HAP-1 (cell line): ENCODE data around the gene GNAT2.

ENCODE experiments used
- DNase-seq, 2 experiments: peaks; one replicate each; pipeline ENCODE4 v3.0.0-alpha.2; 2016 to 2020; ENCODE audit warnings: low spot score in 2 of 2
- H3K27me3 ChIP-seq: fragments of 250-450 bp; sonication (Bioruptor Pico); 2 replicates; pipeline ENCODE4 v1.5.1; 2020; ENCODE audit warnings: low read depth, mild to moderate bottlenecking, moderate library complexity
- H3K36me3 ChIP-seq: fragments of 250-450 bp; sonication (Bioruptor Pico); replicated peaks from 2 replicates; pipeline ENCODE4 v1.5.1; 2020; ENCODE audit warnings: mild to moderate bottlenecking
- H3K4me1 ChIP-seq: fragments of 250-450 bp; sonication (Bioruptor Pico); 2 replicates; pipeline ENCODE4 v1.5.1; 2020; ENCODE audit warnings: mild to moderate bottlenecking
- H3K4me3 ChIP-seq: fragments of 250-450 bp; sonication (Bioruptor Pico); 2 replicates; pipeline ENCODE4 v1.5.1; 2020; ENCODE audit warnings: mild to moderate bottlenecking, moderate library complexity
- H3K9me3 ChIP-seq: fragments of 250-450 bp; sonication (Bioruptor Pico); 2 replicates; pipeline ENCODE4 v1.5.1; 2020; ENCODE audit warnings: mild to moderate bottlenecking, moderate library complexity
- in situ Hi-C: fragments of 300-500 bp; cut with MboI; formaldehyde crosslinking; loops from 3 replicates; pipeline ENCODE4 v1.14.3; 2020; ENCODE audit warnings: low sequenced_read_pairs, inconsistent platforms, mixed read lengths

The GNAT2 gene

GRCh38 chr1:109621379-109622136 is 2.1 kb upstream of the GNAT2 start:
- no peak for DNase-seq
- in situ Hi-C loops: no loop called here
- peak overlapping the region; percentile 58 for H3K4me3 ChIP-seq
- peaks cover under 1% of the 10 kb centered on the region; the same call in 1 of the 2 replicates for H3K36me3 ChIP-seq
- H3K4me1 ChIP-seq: peaks cover 10% of the 10 kb centered on the region
- no peaks in the 10 kb centered on the region for H3K9me3 ChIP-seq
- no peaks in the 10 kb centered on the region for H3K27me3 ChIP-seq

GRCh38 chr1:109620841-109621286 is 1.4 kb upstream of the GNAT2 start:
- in situ Hi-C loops: no loop called here
- Histone ChIP-seq H3K27me3 (no peaks in the 10 kb centered on the region), H3K4me1 (peaks cover 10% of the 10 kb centered on the region), H3K4me3 (peak overlapping the region; percentile 58), H3K36me3 (no peaks in the 10 kb centered on the region; the same call in 1 of the 2 replicates), H3K9me3 (no peaks in the 10 kb centered on the region)
- DNase-seq: peak; percentile 81 to 97

GRCh38 chr1:109620401-109620791 is 980 bp upstream of the GNAT2 start:
- H3K4me1 ChIP-seq: peaks cover 10% of the 10 kb centered on the region
- in situ Hi-C loops: no loop called here
- peak; percentile 16 to 66 for DNase-seq

GRCh38 chr1:109618661-109619575 is 498 bp downstream of the GNAT2 start:
- Histone ChIP-seq H3K36me3 (no peaks in the 10 kb centered on the region; the same call in 1 of the 2 replicates), H3K27me3 (no peaks in the 10 kb centered on the region), H3K4me1 (peaks cover 10% of the 10 kb centered on the region), H3K4me3 (peak overlapping the region; percentile 58), H3K9me3 (no peaks in the 10 kb centered on the region)
- in situ Hi-C loops: no loop called here
- peak in 1 of 2 experiments; percentile 21 for DNase-seq

More at GRCh38 chr1:109620401-109620791, 980 bp upstream of the GNAT2 start:
- Histone ChIP-seq H3K27me3 (no peaks in the 10 kb centered on the region), H3K9me3 (no peaks in the 10 kb centered on the region), H3K4me3 (peak overlapping the region; percentile 58), H3K36me3 (no peaks in the 10 kb centered on the region; the same call in 1 of the 2 replicates)

GRCh38 chr1:109617291-109617801 is 2.1 kb downstream of the GNAT2 start:
- H3K27me3 ChIP-seq: no peaks in the 10 kb centered on the region
- H3K9me3 ChIP-seq: no peaks in the 10 kb centered on the region
- H3K36me3 ChIP-seq: no peaks in the 10 kb centered on the region
- peaks cover 10% of the 10 kb centered on the region for H3K4me1 ChIP-seq
- in situ Hi-C loops: no loop called here
- H3K4me3 ChIP-seq: no peak overlapping the region
- no peak for DNase-seq

GRCh38 chr1:109616391-109616790 is 3.0 kb downstream of the GNAT2 start:
- Histone ChIP-seq H3K4me3 (no peak overlapping the region), H3K9me3 (no peaks in the 10 kb centered on the region), H3K27me3 (no peaks in the 10 kb centered on the region), H3K4me1 (peaks cover 10% of the 10 kb centered on the region), H3K36me3 (no peaks in the 10 kb centered on the region)
- no peak for DNase-seq
- in situ Hi-C loops: no loop called here

- DNase-seq: no peak
- in situ Hi-C loops: no loop called here
- H3K27me3 ChIP-seq: no peaks in the 10 kb centered on the region
- H3K36me3 ChIP-seq: no peaks in the 10 kb centered on the region
- peaks cover 10% of the 10 kb centered on the region for H3K4me1 ChIP-seq
- no peaks in the 10 kb centered on the region for H3K9me3 ChIP-seq
- no peak overlapping the region for H3K4me3 ChIP-seq
Measured at GRCh38 chr1:109615879-109616278, 3.5 kb downstream of the GNAT2 start.

- Histone ChIP-seq H3K9me3 (no peaks in the 10 kb centered on the region), H3K27me3 (no peaks in the 10 kb centered on the region), H3K4me3 (no peak overlapping the region), H3K4me1 (peaks cover 1% of the 10 kb centered on the region), H3K36me3 (no peaks in the 10 kb centered on the region)
- no peak for DNase-seq
- in situ Hi-C loops: no loop called here
Measured at GRCh38 chr1:109613361-109614147, 5.9 kb downstream of the GNAT2 start.

- Histone ChIP-seq H3K4me1 (no peaks in the 10 kb centered on the region), H3K27me3 (no peaks in the 10 kb centered on the region), H3K36me3 (no peaks in the 10 kb centered on the region), H3K4me3 (no peak overlapping the region), H3K9me3 (no peaks in the 10 kb centered on the region)
- in situ Hi-C loops: no loop called here
- no peak for DNase-seq
Measured at GRCh38 chr1:109611308-109611990, 8.0 kb downstream of the GNAT2 start.

- in situ Hi-C loops: no loop called here
- Histone ChIP-seq H3K36me3 (no peaks in the 10 kb centered on the region), H3K27me3 (no peaks in the 10 kb centered on the region), H3K4me3 (no peak overlapping the region), H3K9me3 (no peaks in the 10 kb centered on the region), H3K4me1 (no peaks in the 10 kb centered on the region)
- DNase-seq: no peak
Measured at GRCh38 chr1:109610609-109611307, 8.7 kb downstream of the GNAT2 start.

- no peaks in the 10 kb centered on the region for H3K4me1 ChIP-seq
- H3K9me3 ChIP-seq: no peaks in the 10 kb centered on the region
- DNase-seq: no peak
- H3K36me3 ChIP-seq: no peaks in the 10 kb centered on the region; the same call in 1 of the 2 replicates
- H3K27me3 ChIP-seq: no peaks in the 10 kb centered on the region
- in situ Hi-C loops: no loop called here
- no peak overlapping the region for H3K4me3 ChIP-seq
Measured at GRCh38 chr1:109609881-109610280, 9.5 kb downstream of the GNAT2 start.

GRCh38 chr1:109605381-109605780 is 14.0 kb downstream of the GNAT2 start:
- no peaks in the 10 kb centered on the region; the same call in 1 of the 2 replicates for H3K36me3 ChIP-seq
- no peaks in the 10 kb centered on the region for H3K4me1 ChIP-seq
- no peak for DNase-seq
- in situ Hi-C loops: no loop called here
- H3K27me3 ChIP-seq: no peaks in the 10 kb centered on the region
- H3K4me3 ChIP-seq: no peak overlapping the region
- H3K9me3 ChIP-seq: no peaks in the 10 kb centered on the region
